Osteoblast (primary cell): ENCODE results near the gene SH3RF3. TPM values are rescaled to one million over a fixed set of nuclear protein-coding genes. Genes with fewer than 3 reads are reported as not detected.

Experiments used
- DNase-seq: peaks from one replicate; pipeline ENCODE4 v3.0.0; 2011; ENCODE audit warnings: low spot score, mixed read lengths; ENCODE audit not compliant: insufficient read length; ENCODE audit errors: missing footprints
- H2AFZ ChIP-seq: 2 replicates; pipeline ENCODE4 v1.6.0; 2011; ENCODE audit warnings: mild to moderate bottlenecking, low read length
- H3K27ac ChIP-seq: 2 replicates; pipeline ENCODE4 v1.5.1; 2011; ENCODE audit warnings: mild to moderate bottlenecking, low read depth, low read length, moderate library complexity
- H3K27me3 ChIP-seq: 2 replicates; pipeline ENCODE4 v1.6.0; 2012; ENCODE audit warnings: mild to moderate bottlenecking, control low read depth, inconsistent platforms, low read length, moderate library complexity; ENCODE audit not compliant: insufficient read depth
- H3K36me3 ChIP-seq: 2 replicates; pipeline ENCODE4 v1.5.1; 2011; ENCODE audit warnings: mild to moderate bottlenecking, low read length, control low read depth, moderate library complexity; ENCODE audit not compliant: insufficient read depth
- H3K4me1 ChIP-seq: 2 replicates; pipeline ENCODE4 v1.5.1; 2011; ENCODE audit warnings: mild to moderate bottlenecking, low read length, control low read depth, moderate library complexity; ENCODE audit not compliant: insufficient read depth
- H3K4me2 ChIP-seq: 2 replicates; pipeline ENCODE4 v1.6.0; 2011; ENCODE audit warnings: mild to moderate bottlenecking, low read length; ENCODE audit not compliant: insufficient read depth
- H3K4me3 ChIP-seq: fragments of 200-600 bp; sonication (generic); 3 replicates; pipeline ENCODE4 v1.5.1; 2012; ENCODE audit warnings: mild to moderate bottlenecking, low read length, inconsistent platforms; ENCODE audit not compliant: insufficient read depth
- H3K79me2 ChIP-seq: 2 replicates; pipeline ENCODE4 v1.6.0; 2012; ENCODE audit warnings: mild to moderate bottlenecking, low read length, control low read depth, inconsistent platforms; ENCODE audit not compliant: insufficient read depth
- H3K9me3 ChIP-seq: 2 replicates; pipeline ENCODE4 v1.5.1; 2011; ENCODE audit warnings: low read depth, low read length, control low read depth
- H4K20me1 ChIP-seq: 2 replicates; pipeline ENCODE4 v1.6.0; 2012; ENCODE audit warnings: mild to moderate bottlenecking, low read length, control low read depth; ENCODE audit not compliant: insufficient read depth
- total RNA-seq: library from RNA; depleted of rRNA; stranded (reverse); fragments of >200 nt; gene quantifications from 2 replicates; pipeline ENCODE4 v1.2.3, GENCODE V29; 2012
- TF ChIP-seq, protein P1 (sequence below): IDR thresholded peaks from 2 replicates; pipeline ENCODE4 v1.5.1; 2011; ENCODE audit warnings: mild to moderate bottlenecking, low read depth, low read length, moderate library complexity; ENCODE audit errors: extremely low read depth

Gene SH3RF3
- total RNA-seq, 1 donor = 14.8 TPM

DNA sequence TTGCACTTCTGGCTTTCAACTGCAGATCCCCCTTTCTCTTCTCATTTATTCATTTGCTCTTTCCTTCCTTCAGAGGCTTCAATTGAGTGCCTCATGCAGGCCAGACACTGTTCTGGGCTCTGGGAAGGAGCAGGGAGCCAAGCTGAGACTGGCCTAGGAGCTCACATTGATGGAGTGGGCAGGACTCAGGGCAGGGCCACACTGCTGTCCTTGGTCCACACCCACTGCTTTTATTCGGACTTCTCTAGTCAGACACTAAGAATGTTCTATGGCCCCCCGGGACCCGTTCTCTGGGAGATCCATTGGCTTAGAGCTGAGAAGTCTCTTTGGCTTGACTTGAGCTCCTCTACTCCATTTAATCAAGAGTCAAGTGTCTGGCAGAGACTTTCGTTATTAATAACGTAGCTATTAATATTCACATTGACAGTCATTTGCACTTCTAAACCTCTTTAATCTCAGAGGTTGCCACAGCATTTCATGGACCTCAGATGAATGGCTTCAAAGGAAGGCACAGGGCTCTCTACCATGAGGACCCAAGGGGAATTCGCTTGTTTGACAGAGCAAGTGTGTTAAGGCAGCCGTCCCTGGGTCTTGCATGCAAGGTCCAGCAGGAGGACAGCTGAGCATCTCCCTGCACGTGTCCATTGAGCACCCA, 20.1 kb downstream of the SH3RF3 start:
- peaks cover 93% of the 10 kb centered on the region for H3K79me2 ChIP-seq
- H3K4me1 ChIP-seq = peaks cover 17% of the 10 kb centered on the region
- peak overlapping the region; percentile 41 for H3K4me2 ChIP-seq
- DNase-seq = no peak
- no peaks in the 10 kb centered on the region for H3K27me3 ChIP-seq
- H3K9me3 ChIP-seq = no peaks in the 10 kb centered on the region
- no peak overlapping the region for H3K27ac ChIP-seq
- no peak overlapping the region for H2AFZ ChIP-seq
- peaks cover 54% of the 10 kb centered on the region for H4K20me1 ChIP-seq
- H3K36me3 ChIP-seq = no peaks in the 10 kb centered on the region
- H3K4me3 ChIP-seq = no peak overlapping the region
- TF ChIP-seq, protein P1, sequence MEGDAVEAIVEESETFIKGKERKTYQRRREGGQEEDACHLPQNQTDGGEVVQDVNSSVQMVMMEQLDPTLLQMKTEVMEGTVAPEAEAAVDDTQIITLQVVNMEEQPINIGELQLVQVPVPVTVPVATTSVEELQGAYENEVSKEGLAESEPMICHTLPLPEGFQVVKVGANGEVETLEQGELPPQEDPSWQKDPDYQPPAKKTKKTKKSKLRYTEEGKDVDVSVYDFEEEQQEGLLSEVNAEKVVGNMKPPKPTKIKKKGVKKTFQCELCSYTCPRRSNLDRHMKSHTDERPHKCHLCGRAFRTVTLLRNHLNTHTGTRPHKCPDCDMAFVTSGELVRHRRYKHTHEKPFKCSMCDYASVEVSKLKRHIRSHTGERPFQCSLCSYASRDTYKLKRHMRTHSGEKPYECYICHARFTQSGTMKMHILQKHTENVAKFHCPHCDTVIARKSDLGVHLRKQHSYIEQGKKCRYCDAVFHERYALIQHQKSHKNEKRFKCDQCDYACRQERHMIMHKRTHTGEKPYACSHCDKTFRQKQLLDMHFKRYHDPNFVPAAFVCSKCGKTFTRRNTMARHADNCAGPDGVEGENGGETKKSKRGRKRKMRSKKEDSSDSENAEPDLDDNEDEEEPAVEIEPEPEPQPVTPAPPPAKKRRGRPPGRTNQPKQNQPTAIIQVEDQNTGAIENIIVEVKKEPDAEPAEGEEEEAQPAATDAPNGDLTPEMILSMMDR = no peak

DNA sequence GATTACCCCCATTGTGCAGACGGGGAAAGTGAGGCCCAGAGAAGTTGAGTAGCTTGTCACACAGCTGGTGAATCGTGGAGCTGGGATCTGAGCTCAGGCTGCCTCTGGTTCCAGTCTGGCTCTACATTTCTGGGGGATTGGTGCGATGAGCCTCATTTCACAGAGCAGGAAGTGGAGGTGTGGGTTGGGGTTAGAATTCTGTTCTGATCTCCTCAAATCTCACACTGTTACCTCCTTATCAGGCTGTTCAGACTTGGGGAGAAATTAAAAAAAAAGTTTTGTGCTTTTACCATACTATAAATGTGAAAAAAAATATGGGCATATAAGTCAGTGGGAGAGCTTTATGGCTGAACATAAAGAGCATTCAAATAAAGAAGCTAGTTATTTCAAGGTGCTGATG, 21.6 kb downstream of the SH3RF3 start:
- Histone ChIP-seq H3K27me3 (no peaks in the 10 kb centered on the region), H3K9me3 (no peaks in the 10 kb centered on the region), H3K79me2 (peaks cover 93% of the 10 kb centered on the region), H3K36me3 (no peaks in the 10 kb centered on the region), H4K20me1 (peaks cover 45% of the 10 kb centered on the region), H3K4me3 (no peak overlapping the region), H3K4me2 (no peak overlapping the region), H3K27ac (no peak overlapping the region), H3K4me1 (peaks cover 18% of the 10 kb centered on the region), H2AFZ (no peak overlapping the region)
- TF ChIP-seq, protein P1 = no peak
- no peak for DNase-seq

DNA sequence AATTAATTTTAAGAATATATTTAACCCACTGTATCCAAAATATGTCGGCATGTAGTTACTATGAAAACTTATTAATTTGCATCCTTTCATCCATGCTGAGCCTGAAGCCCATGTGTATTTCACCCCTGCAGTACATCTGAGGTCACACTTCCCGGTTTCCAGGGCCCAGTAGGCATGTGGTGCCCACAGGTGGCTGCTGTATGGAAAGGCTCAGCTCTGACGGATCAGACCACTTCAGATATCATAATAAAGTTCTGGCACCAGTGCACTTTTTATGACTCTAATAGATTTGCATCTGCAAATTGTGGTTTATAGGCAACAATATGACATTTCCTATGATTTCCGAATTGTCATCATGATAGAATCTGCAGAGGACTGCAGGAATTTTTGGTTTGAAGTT, 22.5 kb downstream of the SH3RF3 start:
- DNase-seq = peak; percentile 69
- H4K20me1 ChIP-seq = peaks cover 45% of the 10 kb centered on the region
- no peaks in the 10 kb centered on the region for H3K9me3 ChIP-seq
- H3K79me2 ChIP-seq = peaks cover 93% of the 10 kb centered on the region
- TF ChIP-seq, protein P1 = no peak
- no peak overlapping the region for H2AFZ ChIP-seq
- no peaks in the 10 kb centered on the region for H3K27me3 ChIP-seq
- peaks cover 22% of the 10 kb centered on the region for H3K4me1 ChIP-seq
- H3K36me3 ChIP-seq = no peaks in the 10 kb centered on the region
- no peak overlapping the region for H3K27ac ChIP-seq
- H3K4me3 ChIP-seq = no peak overlapping the region
- no peak overlapping the region for H3K4me2 ChIP-seq

DNA sequence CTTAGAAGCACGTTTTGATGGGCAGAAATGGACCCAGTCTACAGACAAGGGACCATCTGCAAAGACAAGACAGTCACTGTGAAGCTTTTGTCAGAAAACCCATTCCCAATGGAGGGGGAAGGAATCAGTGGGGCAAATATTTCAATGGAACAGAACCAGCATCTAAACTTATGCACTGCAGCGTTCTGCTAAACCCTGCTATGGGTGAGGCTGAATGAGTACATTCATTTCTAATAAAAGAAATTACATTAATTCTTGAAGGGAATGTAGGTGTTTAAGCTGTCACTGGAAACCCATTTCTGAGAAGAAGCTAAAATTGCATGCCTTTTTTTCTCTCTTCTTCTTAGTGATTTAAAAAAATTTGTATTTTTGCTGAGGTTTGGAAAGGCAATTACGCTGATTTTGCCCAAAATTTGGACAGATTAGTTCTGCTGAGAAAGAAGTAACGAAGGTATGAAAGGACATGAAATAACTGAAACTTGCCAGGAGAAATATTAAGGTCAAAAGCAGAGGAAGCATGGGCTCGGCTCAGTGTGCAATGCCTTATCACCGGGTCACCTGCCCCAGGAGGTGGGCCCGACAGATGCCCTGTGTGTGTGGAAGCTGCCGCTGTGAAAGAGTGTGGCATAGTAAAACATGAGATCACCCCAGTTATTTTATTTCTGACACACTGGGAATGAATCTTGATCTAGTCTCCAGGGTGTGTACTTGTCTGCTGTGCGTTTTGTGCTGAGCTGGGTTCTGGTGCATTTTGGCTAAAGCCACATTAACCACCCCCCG, 24.2 kb downstream of the SH3RF3 start:
- no peak overlapping the region for H2AFZ ChIP-seq
- H3K27ac ChIP-seq = no peak overlapping the region
- H3K4me2 ChIP-seq = no peak overlapping the region
- DNase-seq = no peak
- peaks cover 95% of the 10 kb centered on the region for H3K79me2 ChIP-seq
- TF ChIP-seq, protein P1 = no peak
- no peaks in the 10 kb centered on the region for H3K27me3 ChIP-seq
- peaks cover 50% of the 10 kb centered on the region for H4K20me1 ChIP-seq
- no peaks in the 10 kb centered on the region for H3K36me3 ChIP-seq
- peaks cover 17% of the 10 kb centered on the region for H3K4me1 ChIP-seq
- H3K9me3 ChIP-seq = no peaks in the 10 kb centered on the region
- H3K4me3 ChIP-seq = no peak overlapping the region
